GM12878 (cell line): ENCODE measurements around the gene CWC25. TPM values are rescaled to one million over a fixed set of nuclear protein-coding genes. Genes with fewer than 3 reads are reported as not detected.

Source experiments
- ATAC-seq: fragments of 200-7000 bp; cut with Tn5 transposase; 3 replicates; pipeline ENCODE4 v1.9.1; 2020; ENCODE audit warnings: mild to moderate bottlenecking, moderate library complexity
- BruUV-seq: library from RNA; stranded (reverse); fragments of 400-500 nt; replicated peaks from 2 replicates; lab custom pipeline; 2021; lab: Mats Ljungman, UMichigan
- CTCF ChIA-PET: fragments of 300-600 bp; sonication (Branson Sonifier 250); formaldehyde crosslinking; extraction: SDS; loops from one replicate; lab custom pipeline; 2021; ENCODE audit warnings: inconsistent platforms; lab: Yijun Ruan, JAX
- POLR2A ChIA-PET: fragments of 350-600 bp; formaldehyde crosslinking; extraction: SDS; loops from one replicate; lab custom pipeline; 2021; ENCODE audit warnings: inconsistent platforms; lab: Charles Lee
- RAD21 ChIA-PET: fragments of 300-600 bp; sonication (Branson Sonifier 250); formaldehyde crosslinking; loops from one replicate; lab custom pipeline; 2023; ENCODE audit warnings: antibody characterized with exemption; ENCODE audit not compliant: unreplicated experiment; lab: Charles Lee
- SMC1A ChIA-PET: fragments of 300-600 bp; sonication (Branson Sonifier 250); formaldehyde crosslinking; loops from one replicate; lab custom pipeline; 2023; ENCODE audit not compliant: unreplicated experiment, uncharacterized antibody; lab: Charles Lee
- DNase-seq: peaks from one replicate; pipeline ENCODE4 v3.0.0-alpha.2; 2011; ENCODE audit warnings: low read depth, low spot score
- FAIRE-seq: peaks from 3 replicates; lab custom pipeline; 2011; peaks lifted over from hg19 to GRCh38; lab: Jason Lieb, UNC
- H2AFZ ChIP-seq: 2 replicates; pipeline ENCODE4 v1.6.0; 2011; ENCODE audit warnings: low read depth, low read length, control low read depth; ENCODE audit not compliant: control insufficient read depth
- H3K27ac ChIP-seq: 2 replicates; pipeline ENCODE4 v1.5.1; 2011; ENCODE audit warnings: control low read depth; ENCODE audit not compliant: control insufficient read depth, insufficient read depth
- H3K27me3 ChIP-seq, 2 experiments: replicated peaks in 1 of 2; 2 replicates each; pipeline versions ENCODE4 v1.6.0 to v1.6.1; 2011; ENCODE audit warnings: low read length in 1 of 2; ENCODE audit not compliant: control insufficient read depth in 2 of 2, insufficient read depth in 2 of 2
- H3K36me3 ChIP-seq, 2 experiments: 2 replicates each; pipeline ENCODE4 v1.5.1; 2011; ENCODE audit warnings: low read length in 1 of 2; ENCODE audit not compliant: control insufficient read depth in 2 of 2, insufficient read depth in 2 of 2
- H3K4me1 ChIP-seq: 2 replicates; pipeline ENCODE4 v1.6.1; 2011; ENCODE audit warnings: mild to moderate bottlenecking, low read length, moderate library complexity, mixed read lengths; ENCODE audit not compliant: control insufficient read depth, insufficient read depth
- H3K4me2 ChIP-seq: 2 replicates; pipeline ENCODE4 v1.6.0; 2011; ENCODE audit warnings: control low read depth; ENCODE audit not compliant: control insufficient read depth, insufficient read depth
- H3K4me3 ChIP-seq: fragments of 200-600 bp; sonication (generic); 2 replicates; pipeline ENCODE4 v1.5.1; 2016
- H3K79me2 ChIP-seq: 2 replicates; pipeline ENCODE4 v1.6.0; 2011; ENCODE audit warnings: low read length; ENCODE audit not compliant: control insufficient read depth, insufficient read depth
- H3K9ac ChIP-seq: 2 replicates; pipeline ENCODE4 v1.8.0; 2011; ENCODE audit warnings: low read length, control low read depth, mixed read lengths; ENCODE audit not compliant: control insufficient read depth, insufficient read depth
- H3K9me3 ChIP-seq: replicated peaks from 3 replicates; pipeline ENCODE4 v1.5.1; 2011; ENCODE audit warnings: mild to moderate bottlenecking, low read length; ENCODE audit not compliant: control insufficient read depth, insufficient read depth
- H4K20me1 ChIP-seq: 2 replicates; pipeline ENCODE4 v1.6.0; 2011; ENCODE audit not compliant: control insufficient read depth, insufficient read depth
- CHD2 ChIP-seq: IDR thresholded peaks from 2 replicates; pipeline ENCODE4 v1.6.1; 2011; ENCODE audit warnings: low read depth, low read length, improper control_type of control experiment, borderline replicate concordance
- HDGF ChIP-seq: fragments of 450-650 bp; IDR thresholded peaks from 2 replicates; pipeline ENCODE4 v1.6.1; 2016; ENCODE audit warnings: antibody characterized with exemption
- KDM1A ChIP-seq: fragments of 200-600 bp; sonication (generic); IDR thresholded peaks from 2 replicates; pipeline ENCODE4 v1.6.1; 2016; ENCODE audit warnings: borderline replicate concordance
- MAX ChIP-seq: IDR thresholded peaks from 2 replicates; pipeline ENCODE4 v1.6.1; 2012; ENCODE audit warnings: low read depth, low read length, improper control_type of control experiment
- NKRF ChIP-seq: fragments of 450-650 bp; conservative IDR thresholded peaks from 2 replicates; pipeline ENCODE4 v1.6.1; 2017; ENCODE audit warnings: mild to moderate bottlenecking, moderate library complexity
- RELB ChIP-seq: fragments of 450-650 bp; IDR thresholded peaks from 2 replicates; pipeline ENCODE4 v1.6.1; 2017; ENCODE audit warnings: low read depth, mild to moderate bottlenecking, moderate library complexity
- REST ChIP-seq: IDR thresholded peaks from 2 replicates; pipeline ENCODE4 v1.6.1; 2012; ENCODE audit warnings: mild to moderate bottlenecking, low read depth, low read length
- SIN3A ChIP-seq: IDR thresholded peaks from 2 replicates; pipeline ENCODE4 v1.6.1; 2012; ENCODE audit warnings: low read depth, low read length, improper control_type of control experiment
- ZBTB33 ChIP-seq: fragments of 450-650 bp; IDR thresholded peaks from 2 replicates; pipeline ENCODE4 v1.6.1; 2017; ENCODE audit warnings: mild to moderate bottlenecking
- whole genome bisulfite sequencing: methylation state at CpG from one replicate; pipeline ENCODE4 v1.1.6; 2016; ENCODE audit warnings: low lambda C conversion rate; ENCODE audit not compliant: insufficient replicate concordance, insufficient coverage; ENCODE audit errors: missing lambda C conversion rate; 5-methylcytosine and 5-hydroxymethylcytosine counted together
- in situ Hi-C: fragments of 300-500 bp; cut with MboI; formaldehyde crosslinking; loops from 9 replicates; pipeline ENCODE4 v1.14.3; 2018; ENCODE audit warnings: mixed read lengths
- intact Hi-C: fragments of 100-400 bp; cut with micrococcal nuclease; formaldehyde crosslinking; loops from one replicate; pipeline ENCODE4 v1.14.2; 2022; ENCODE audit not compliant: unreplicated experiment
- polyA plus RNA-seq, 11 experiments: library from polyadenylated mRNA; depleted of rRNA in 4 of 11; unstranded in 6 of 11; stranded (reverse) in 5 of 11; fragments of >200 nt; fragmentation: Nextera tagmentation in 4 of 11; fragmentation: Illumina TruSeq in 1 of 11; extraction: Ambion mirVana in 4 of 11; extraction: Trizol in 1 of 11; gene quantifications; 1 replicate in 1 of 11; 2 replicates in 10 of 11; pipeline versions ENCODE4 v1.2.1 to v1.2.3, GENCODE V29; 2011 to 2016; ENCODE audit warnings: inconsistent platforms in 2 of 11, missing spikeins in 2 of 11, low read depth in 1 of 11
- total RNA-seq, 4 experiments: library from RNA; depleted of rRNA in 3 of 4; stranded (reverse); fragments of >200 nt in 3 of 4; fragmentation: Illumina TruSeq in 1 of 4; extraction: Trizol in 1 of 4; gene quantifications; 2 replicates each; pipeline versions ENCODE4 v1.2.1 to v1.2.3, GENCODE V29; 2013 to 2021

The CWC25 gene
- total and polyA plus RNA-seq, 10 of the 15 experiments (the other 5 are each of a cell fraction or from before 2014, with no cell fraction given): 14.7 to 29.7 (median 22.9) TPM

GRCh38 chr17:38870259-38871165 lies 45.4 kb upstream of the CWC25 start:
- ChIA-PET CTCF (interaction anchor here (0.6 to 5.4 kb wide), 32 partner anchors 11 to 374 kb away, joined by 3 to 59 read pairs (median 4); partner anchors contain the start of genes ARL5C, LASP1NB and RPL23), POLR2A (interaction anchor here (0.5 to 6.3 kb wide), 15 partner anchors 17 to 329 kb away, joined by 3 to 61 read pairs (median 4); partner anchors contain the start of genes MLLT6, PSMB3, RPL19 and RPL23), RAD21 (interaction anchor here (0.6 to 4.9 kb wide), 25 partner anchors 7 to 374 kb away, joined by 3 to 37 read pairs (median 4); partner anchors contain the start of genes ARL5C, CWC25 and RPL23), SMC1A (interaction anchor here (0.6 to 4.7 kb wide), 20 partner anchors 7 to 294 kb away, joined by 3 to 31 read pairs (median 6); partner anchors contain the start of genes CWC25 and RPL23)
- ATAC-seq (peak; percentile 59), DNase-seq (no peak), FAIRE-seq (no peak)
- no TSS peak for BruUV-seq
- in situ Hi-C loops (no loop called here), intact Hi-C loops (loop anchor here (10.0 kb wide), 1 partner anchor 114 kb away; no protein-coding TSS in a partner anchor)
- Histone ChIP-seq H3K4me2 (peak overlapping the region; percentile 26), H3K9ac (peak overlapping the region; percentile 88), H3K27me3 (no peaks in the 10 kb centered on the region), H3K36me3 (peaks cover 0 to 9% of the 10 kb centered on the region in 2 experiments; a peak in 1 of 4 replicates), H4K20me1 (peaks cover 10% of the 10 kb centered on the region; the same call in 1 of the 2 replicates), H3K4me3 (peak overlapping the region; percentile 99), H3K79me2 (peaks cover 55% of the 10 kb centered on the region), H3K9me3 (no peaks in the 10 kb centered on the region), H2AFZ (peak overlapping the region; percentile 66), H3K4me1 (peaks cover 19% of the 10 kb centered on the region), H3K27ac (peak overlapping the region; percentile 98)
- WGBS: under 1% methylated on average over 36 of the region's 56 CpGs
- TF ChIP-seq KDM1A (no peak), NKRF (peak; percentile 88; the same call in 1 of the 2 replicates), REST (no peak), MAX (peak; percentile 31; the same call in 1 of the 2 replicates), HDGF (no peak), ZBTB33 (no peak), RELB (0 out of 2 replicates have a peak, but pooled peaks have one; percentile 21), CHD2 (peak; percentile 14; the same call in 1 of the 2 replicates), SIN3A (peak; percentile 1; the same call in 1 of the 2 replicates)
